ENCODE data around the gene KLK6.

KLK6 gene

GRCh38 chr19:50916069-50916468 is 53.3 kb downstream of the KLK6 start:
- Histone ChIP-seq H3K27me3 (ENCODE audit: control insufficient read depth in 1 of 2, insufficient read depth in 1 of 2, low read length in 2 of 2) (peaks cover 0 to 64% of the 10 kb centered on the region in 2 experiments), H3K27ac (ENCODE audit: low read length, poor library complexity, severe bottlenecking) (no peak overlapping the region), H2AK5ac (ENCODE audit: low read length, severe bottlenecking) (no peak overlapping the region), H3K18ac (ENCODE audit: low read depth in 1 of 2, low read length in 2 of 2) (no peak overlapping the region), H4K8ac (ENCODE audit: low read length) (no peak overlapping the region), H3K23ac (ENCODE audit: low read length in 2 of 2) (no peak overlapping the region), H3K4me2 (ENCODE audit: low read length, poor library complexity, severe bottlenecking) (no peak overlapping the region), H2BK5ac (ENCODE audit: low read depth, low read length, poor library complexity, severe bottlenecking) (no peak overlapping the region), H2BK12ac (ENCODE audit: low read length in 2 of 2) (no peak overlapping the region), H3K9me3 (ENCODE audit: control insufficient read depth, low read length) (no peaks in the 10 kb centered on the region), H2BK15ac (ENCODE audit: low read depth, poor library complexity, severe bottlenecking) (no peak overlapping the region), H3K36me3 (ENCODE audit: control insufficient read depth in 1 of 2, insufficient read depth in 2 of 2, low read depth in 1 of 2, low read length in 2 of 2) (no peaks in the 10 kb centered on the region), H3K9ac (ENCODE audit: low read length) (no peak overlapping the region), H3K4me3 (ENCODE audit: insufficient read depth in 1 of 2, low read depth in 1 of 2, low read length in 2 of 2) (no peak overlapping the region), H3K79me1 (replicated peaks; ENCODE audit: low read length, poor library complexity, severe bottlenecking) (no peaks in the 10 kb centered on the region), H3K14ac (ENCODE audit: low read length in 2 of 2) (no peak overlapping the region), H3K4me1 (ENCODE audit: control insufficient read depth, insufficient read depth, low read depth, low read length) (no peaks in the 10 kb centered on the region), H2BK120ac (ENCODE audit: low read depth, low read length) (no peak overlapping the region), H2AFZ (ENCODE audit: low read depth, low read length) (no peak overlapping the region), H3K4ac (ENCODE audit: low read depth in 1 of 2, low read length in 2 of 2) (no peak overlapping the region), H4K91ac (ENCODE audit: low read length) (no peak overlapping the region)
- no peak for DNase-seq
- WGBS: 70% methylated on average over 2 of the region's 2 CpGs

GRCh38 chr19:50912727-50913716 is 56.4 kb downstream of the KLK6 start:
- H3K9me3 ChIP-seq (ENCODE audit: control insufficient read depth, low read length): no peaks in the 10 kb centered on the region
- no peak overlapping the region for H3K4me2 ChIP-seq (ENCODE audit: low read length, poor library complexity, severe bottlenecking)
- H2BK12ac ChIP-seq (ENCODE audit: low read length in 2 of 2): no peak overlapping the region
- peaks cover 0 to 74% of the 10 kb centered on the region in 2 experiments for H3K27me3 ChIP-seq (ENCODE audit: control insufficient read depth in 1 of 2, insufficient read depth in 1 of 2, low read length in 2 of 2)
- H3K4ac ChIP-seq (ENCODE audit: low read depth in 1 of 2, low read length in 2 of 2): no peak overlapping the region
- no peak overlapping the region for H2AFZ ChIP-seq (ENCODE audit: low read depth, low read length)
- H3K79me1 ChIP-seq (replicated peaks; ENCODE audit: low read length, poor library complexity, severe bottlenecking): no peaks in the 10 kb centered on the region
- H3K23ac ChIP-seq (ENCODE audit: low read length in 2 of 2): no peak overlapping the region
- no peak overlapping the region for H2BK120ac ChIP-seq (ENCODE audit: low read depth, low read length)
- H3K36me3 ChIP-seq (ENCODE audit: control insufficient read depth in 1 of 2, insufficient read depth in 2 of 2, low read depth in 1 of 2, low read length in 2 of 2): no peaks in the 10 kb centered on the region
- H2BK15ac ChIP-seq (ENCODE audit: low read depth, poor library complexity, severe bottlenecking): no peak overlapping the region
- H4K91ac ChIP-seq (ENCODE audit: low read length): peak overlapping the region; percentile 20
- no peak overlapping the region for H3K18ac ChIP-seq (ENCODE audit: low read depth in 1 of 2, low read length in 2 of 2)
- no peak overlapping the region for H3K9ac ChIP-seq (ENCODE audit: low read length)
- no peak overlapping the region for H3K14ac ChIP-seq (ENCODE audit: low read length in 2 of 2)
- no peak for DNase-seq
- H2BK5ac ChIP-seq (ENCODE audit: low read depth, low read length, poor library complexity, severe bottlenecking): no peak overlapping the region
- WGBS: 24% methylated on average over 24 of the region's 29 CpGs
- H3K27ac ChIP-seq (ENCODE audit: low read length, poor library complexity, severe bottlenecking): no peak overlapping the region
- H2AK5ac ChIP-seq (ENCODE audit: low read length, severe bottlenecking): no peak overlapping the region
- no peaks in the 10 kb centered on the region for H3K4me1 ChIP-seq (ENCODE audit: control insufficient read depth, insufficient read depth, low read depth, low read length)
- no peak overlapping the region for H4K8ac ChIP-seq (ENCODE audit: low read length)
- no peak overlapping the region for H3K4me3 ChIP-seq (ENCODE audit: insufficient read depth in 1 of 2, low read depth in 1 of 2, low read length in 2 of 2)

GRCh38 chr19:50912102-50912599 is 57.2 kb downstream of the KLK6 start:
- Histone ChIP-seq H3K9ac (ENCODE audit: low read length) (no peak overlapping the region), H4K8ac (ENCODE audit: low read length) (no peak overlapping the region), H3K36me3 (ENCODE audit: control insufficient read depth in 1 of 2, insufficient read depth in 2 of 2, low read depth in 1 of 2, low read length in 2 of 2) (no peaks in the 10 kb centered on the region), H2AK5ac (ENCODE audit: low read length, severe bottlenecking) (no peak overlapping the region), H2AFZ (ENCODE audit: low read depth, low read length) (no peak overlapping the region), H3K79me1 (replicated peaks; ENCODE audit: low read length, poor library complexity, severe bottlenecking) (no peaks in the 10 kb centered on the region), H3K9me3 (ENCODE audit: control insufficient read depth, low read length) (no peaks in the 10 kb centered on the region), H3K14ac (ENCODE audit: low read length in 2 of 2) (no peak overlapping the region), H3K4me2 (ENCODE audit: low read length, poor library complexity, severe bottlenecking) (no peak overlapping the region), H2BK15ac (ENCODE audit: low read depth, poor library complexity, severe bottlenecking) (no peak overlapping the region), H3K4me1 (ENCODE audit: control insufficient read depth, insufficient read depth, low read depth, low read length) (no peaks in the 10 kb centered on the region), H3K27ac (ENCODE audit: low read length, poor library complexity, severe bottlenecking) (no peak overlapping the region), H4K91ac (ENCODE audit: low read length) (no peak overlapping the region), H2BK120ac (ENCODE audit: low read depth, low read length) (no peak overlapping the region), H3K27me3 (ENCODE audit: control insufficient read depth in 1 of 2, insufficient read depth in 1 of 2, low read length in 2 of 2) (peaks cover 0 to 77% of the 10 kb centered on the region in 2 experiments), H3K4me3 (ENCODE audit: insufficient read depth in 1 of 2, low read depth in 1 of 2, low read length in 2 of 2) (no peak overlapping the region), H2BK12ac (ENCODE audit: low read length in 2 of 2) (no peak overlapping the region), H3K23ac (ENCODE audit: low read length in 2 of 2) (no peak overlapping the region), H3K18ac (ENCODE audit: low read depth in 1 of 2, low read length in 2 of 2) (no peak overlapping the region), H3K4ac (ENCODE audit: low read depth in 1 of 2, low read length in 2 of 2) (no peak overlapping the region), H2BK5ac (ENCODE audit: low read depth, low read length, poor library complexity, severe bottlenecking) (no peak overlapping the region)
- DNase-seq: no peak
- WGBS: 28% methylated on average over 18 of the region's 21 CpGs

GRCh38 chr19:50911206-50912101 is 57.9 kb downstream of the KLK6 start, which contains the start of gene KLK4:
KLK4 (minus strand) TSS chr19:50911395; CDS start chr19:50910738, 657 bp downstream.
- H2BK120ac ChIP-seq (ENCODE audit: low read depth, low read length): no peak within 1 kb of the TSS
- no peak within 1 kb of the TSS for H2BK5ac ChIP-seq (ENCODE audit: low read depth, low read length, poor library complexity, severe bottlenecking)
- H2BK12ac ChIP-seq (ENCODE audit: low read length in 2 of 2): no peak within 1 kb of the TSS
- no peak within 1 kb of the TSS for H2AK5ac ChIP-seq (ENCODE audit: low read length, severe bottlenecking)
- no peak within 1 kb of the TSS for H2BK15ac ChIP-seq (ENCODE audit: low read depth, poor library complexity, severe bottlenecking)
- H4K91ac ChIP-seq (ENCODE audit: low read length): no peak within 1 kb of the TSS
- H3K4ac ChIP-seq (ENCODE audit: low read depth in 1 of 2, low read length in 2 of 2): no peak within 1 kb of the TSS
- H3K27ac ChIP-seq (ENCODE audit: low read length, poor library complexity, severe bottlenecking): no peak within 1 kb of the TSS
- no peaks in the 10 kb centered on the region for H3K9me3 ChIP-seq (ENCODE audit: control insufficient read depth, low read length)
- H3K4me2 ChIP-seq (ENCODE audit: low read length, poor library complexity, severe bottlenecking): no peak within 1 kb of the TSS
- no peak within 1 kb of the TSS for H3K23ac ChIP-seq (ENCODE audit: low read length in 2 of 2)
- no peak within 1 kb of the TSS for H2AFZ ChIP-seq (ENCODE audit: low read depth, low read length)
- H3K14ac ChIP-seq (ENCODE audit: low read length in 2 of 2): no peak within 1 kb of the TSS
- no peak within 1 kb of the TSS for H3K18ac ChIP-seq (ENCODE audit: low read depth in 1 of 2, low read length in 2 of 2)
- H4K8ac ChIP-seq (ENCODE audit: low read length): no peak within 1 kb of the TSS
- H3K4me1 ChIP-seq (ENCODE audit: control insufficient read depth, insufficient read depth, low read depth, low read length): no peaks in the 10 kb centered on the region
- H3K4me3 ChIP-seq (ENCODE audit: insufficient read depth in 1 of 2, low read depth in 1 of 2, low read length in 2 of 2): no peak within 1 kb of the TSS
- no peak for DNase-seq
- H3K27me3 ChIP-seq (ENCODE audit: control insufficient read depth in 1 of 2, insufficient read depth in 1 of 2, low read length in 2 of 2): peaks cover 0 to 74% of the 10 kb centered on the region in 2 experiments
- no peak within 1 kb of the TSS for H3K9ac ChIP-seq (ENCODE audit: low read length)
- WGBS: 55% methylated on average over 9 of the region's 9 CpGs
- H3K79me1 ChIP-seq (replicated peaks; ENCODE audit: low read length, poor library complexity, severe bottlenecking): no peaks in the 10 kb centered on the region
- no peaks in the 10 kb centered on the region for H3K36me3 ChIP-seq (ENCODE audit: control insufficient read depth in 1 of 2, insufficient read depth in 2 of 2, low read depth in 1 of 2, low read length in 2 of 2)

Measured in mesenchymal stem cell (in vitro differentiated cells and primary cell).